Measurements from ENCODE around the gene DAB2IP. TPM values are rescaled to one million over a fixed set of nuclear protein-coding genes. Genes with fewer than 3 reads are reported as not detected.

The DAB2IP gene
- total RNA-seq, 1 experiment from 2014 or later: 31.0 TPM

GRCh38 chr9:121756474-121757280, 105.2 kb downstream of the DAB2IP start (continued):
- TF ChIP-seq ATF3 (IDR thresholded peaks at IDR 0.05) (no peak), JUND (IDR thresholded peaks at IDR 0.05) (no peak), POLR2AphosphoS5 (IDR thresholded peaks at IDR 0.05; ENCODE audit: low read depth, low read length) (no peak), ELF1 (IDR thresholded peaks at IDR 0.05; ENCODE audit: borderline replicate concordance, low read depth) (no peak)

GRCh38 chr9:121757281-121757585, 105.8 kb downstream of the DAB2IP start:
- no peak overlapping the region for H3K27ac ChIP-seq (ENCODE audit: low read depth, low read length)
- H4K20me1 ChIP-seq (ENCODE audit: insufficient read depth): no peaks in the 10 kb centered on the region
- no peak overlapping the region for H3K4me2 ChIP-seq (ENCODE audit: low read length)
- peaks cover 4 to 8% of the 10 kb centered on the region in 2 experiments; a peak in 3 of 4 replicates for H3K36me3 ChIP-seq (ENCODE audit: control insufficient read depth in 1 of 2, insufficient read depth in 2 of 2, low read length in 2 of 2)
- peaks cover 0 to 2% of the 10 kb centered on the region in 2 experiments; a peak in 2 of 4 replicates for H3K4me1 ChIP-seq (ENCODE audit: control insufficient read depth in 1 of 2, insufficient read depth in 2 of 2, low read length in 2 of 2)
- TF ChIP-seq MAX (IDR thresholded peaks at IDR 0.05) (no peak), RAD21 (IDR thresholded peaks at IDR 0.05; ENCODE audit: low read depth) (no peak), CTCF (IDR thresholded peaks at IDR 0.05 in 2 of 3, conservative IDR thresholded peaks at IDR 0.05 in 1 of 3; ENCODE audit: borderline replicate concordance in 1 of 3, insufficient read depth in 1 of 3, low read depth in 2 of 3, low read length in 2 of 3) (no peak), POLR2A (IDR thresholded peaks at IDR 0.05; ENCODE audit: borderline replicate concordance, extremely low read depth, insufficient read depth, insufficient read length) (no peak), YY1 (IDR thresholded peaks at IDR 0.05; ENCODE audit: extremely low read depth, insufficient replicate concordance, low read depth, low read length) (no peak), CEBPB (IDR thresholded peaks at IDR 0.05; ENCODE audit: low read depth) (no peak), ATF3 (IDR thresholded peaks at IDR 0.05) (no peak), SIN3A (IDR thresholded peaks at IDR 0.05; ENCODE audit: low read depth) (no peak), SRF (IDR thresholded peaks at IDR 0.05; ENCODE audit: low read depth) (no peak), EZH2 (IDR thresholded peaks at IDR 0.05) (no peak), ELF1 (IDR thresholded peaks at IDR 0.05; ENCODE audit: borderline replicate concordance, low read depth) (no peak), ZNF274 (IDR thresholded peaks at IDR 0.05; ENCODE audit: low read depth, low read length) (no peak), ZFX (IDR thresholded peaks at IDR 0.05) (no peak), JUND (IDR thresholded peaks at IDR 0.05) (no peak), CBX3 (IDR thresholded peaks at IDR 0.05; ENCODE audit: low read depth) (no peak), TCF7L2 (IDR thresholded peaks at IDR 0.05; ENCODE audit: borderline replicate concordance, extremely low read depth, insufficient read depth, insufficient read length) (no peak), ZBTB33 (IDR thresholded peaks at IDR 0.05; ENCODE audit: extremely low read depth, insufficient replicate concordance, low read length) (no peak)
- no peaks in the 10 kb centered on the region; the same call in 1 of the 2 replicates for H3K79me2 ChIP-seq (ENCODE audit: insufficient read depth, low read length)
- H3K9me3 ChIP-seq (ENCODE audit: control insufficient read depth in 1 of 2, insufficient read depth in 1 of 2, low read depth in 1 of 2, low read length in 2 of 2): no peaks in the 10 kb centered on the region
- no peak for DNase-seq (ENCODE audit: low read depth, low spot score)
- no peak overlapping the region for H3K4me3 ChIP-seq (replicated peaks in 1 of 2; ENCODE audit: low read depth in 1 of 2, low read length in 2 of 2)
- ChIA-PET RAD21 (ENCODE audit: low non-redundant PET in 1 of 2, low total read pairs in 2 of 2, uncharacterized antibody in 2 of 2, unreplicated experiment in 2 of 2) (no interaction called here), CTCF (no interaction called here), POLR2A (no interaction called here)
- intact Hi-C loops (cut with micrococcal nuclease): no loop called here
- no peaks in the 10 kb centered on the region for H3K27me3 ChIP-seq (ENCODE audit: insufficient read depth, low read length)
- H2AFZ ChIP-seq (ENCODE audit: low read depth, low read length, poor library complexity, severe bottlenecking): no peak overlapping the region
- H3K9ac ChIP-seq (ENCODE audit: low read length): no peak overlapping the region
- no TSS peak for BruUV-seq (replicated peaks)
- no peaks in the 10 kb centered on the region for H3K9me2 ChIP-seq (ENCODE audit: insufficient read depth)
- ATAC-seq: no peak

Data from HCT116 (cell line).